Measurements from ENCODE around the gene MYOZ1.

GRCh38 chr10:73647875-73648651 is 6.8 kb upstream of the MYOZ1 start:
- no peak for TF ChIP-seq CTCF (IDR thresholded peaks at IDR 0.05 in 2 of 3, conservative IDR thresholded peaks at IDR 0.05 in 1 of 3; ENCODE audit: borderline replicate concordance in 1 of 3, insufficient read depth in 1 of 3, low read depth in 2 of 3, low read length in 2 of 3)
- TF ChIP-seq POLR2A (IDR thresholded peaks at IDR 0.05; ENCODE audit: borderline replicate concordance, extremely low read depth, insufficient read depth, insufficient read length), result no peak
